ENCODE data around the gene IPO4.

GRCh38 chr14:24132976-24133375, 55.6 kb downstream of the IPO4 start:
- TF ChIP-seq, protein P1, sequence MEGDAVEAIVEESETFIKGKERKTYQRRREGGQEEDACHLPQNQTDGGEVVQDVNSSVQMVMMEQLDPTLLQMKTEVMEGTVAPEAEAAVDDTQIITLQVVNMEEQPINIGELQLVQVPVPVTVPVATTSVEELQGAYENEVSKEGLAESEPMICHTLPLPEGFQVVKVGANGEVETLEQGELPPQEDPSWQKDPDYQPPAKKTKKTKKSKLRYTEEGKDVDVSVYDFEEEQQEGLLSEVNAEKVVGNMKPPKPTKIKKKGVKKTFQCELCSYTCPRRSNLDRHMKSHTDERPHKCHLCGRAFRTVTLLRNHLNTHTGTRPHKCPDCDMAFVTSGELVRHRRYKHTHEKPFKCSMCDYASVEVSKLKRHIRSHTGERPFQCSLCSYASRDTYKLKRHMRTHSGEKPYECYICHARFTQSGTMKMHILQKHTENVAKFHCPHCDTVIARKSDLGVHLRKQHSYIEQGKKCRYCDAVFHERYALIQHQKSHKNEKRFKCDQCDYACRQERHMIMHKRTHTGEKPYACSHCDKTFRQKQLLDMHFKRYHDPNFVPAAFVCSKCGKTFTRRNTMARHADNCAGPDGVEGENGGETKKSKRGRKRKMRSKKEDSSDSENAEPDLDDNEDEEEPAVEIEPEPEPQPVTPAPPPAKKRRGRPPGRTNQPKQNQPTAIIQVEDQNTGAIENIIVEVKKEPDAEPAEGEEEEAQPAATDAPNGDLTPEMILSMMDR (IDR thresholded peaks at IDR 0.05) = no peak
- TF ChIP-seq POLR2A (IDR thresholded peaks at IDR 0.05) = no peak
